HG03066 (cell line): Measurements from ENCODE around the gene HCK.
"Not testable (repeated sequence)": the region's sequence is repeated elsewhere in the genome, so short reads cannot be mapped to it uniquely, and the experiment has no call there.

Source experiments
- ATAC-seq: cut with Tn5 transposase; IDR thresholded peaks from one replicate; pipeline ENCODE4 v1.9.1; 2021; ENCODE audit warnings: low read depth; ENCODE audit not compliant: unreplicated experiment

The HCK gene

GRCh38 chr20:32028647-32029372 is 23.2 kb upstream of the HCK start:
- no peak for ATAC-seq

- ATAC-seq, result no peak
Observed at GRCh38 chr20:32029561-32029960, 22.5 kb upstream of the HCK start.

GRCh38 chr20:32031007-32031958 is 20.8 kb upstream of the HCK start:
- no peak for ATAC-seq

- ATAC-seq, result no peak
Observed at GRCh38 chr20:32033316-32033715, 18.7 kb upstream of the HCK start.

DNA sequence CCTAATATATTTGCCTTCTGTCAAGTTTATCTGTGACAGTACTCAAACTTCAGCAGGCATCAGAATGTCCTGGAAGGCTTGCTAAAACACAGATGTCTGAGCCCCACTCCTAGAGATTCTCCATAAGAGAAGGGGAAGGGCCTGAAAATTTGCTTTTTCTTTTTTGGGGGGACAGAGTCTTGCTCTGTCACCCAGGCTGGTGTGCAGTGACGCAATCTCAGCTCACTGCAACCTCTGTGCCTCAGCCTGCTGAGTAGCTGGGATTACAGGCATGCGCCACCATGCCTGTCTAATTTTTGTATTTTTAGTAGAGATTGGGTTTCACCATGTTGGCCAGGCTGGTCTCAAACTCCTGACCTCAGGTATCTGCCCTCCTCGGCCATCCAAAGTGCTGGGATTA is 18.3 kb upstream of the HCK start:
- ATAC-seq, result not testable (repeated sequence)

GRCh38 chr20:32034581-32035425 is 17.2 kb upstream of the HCK start:
- ATAC-seq, result no peak

DNA sequence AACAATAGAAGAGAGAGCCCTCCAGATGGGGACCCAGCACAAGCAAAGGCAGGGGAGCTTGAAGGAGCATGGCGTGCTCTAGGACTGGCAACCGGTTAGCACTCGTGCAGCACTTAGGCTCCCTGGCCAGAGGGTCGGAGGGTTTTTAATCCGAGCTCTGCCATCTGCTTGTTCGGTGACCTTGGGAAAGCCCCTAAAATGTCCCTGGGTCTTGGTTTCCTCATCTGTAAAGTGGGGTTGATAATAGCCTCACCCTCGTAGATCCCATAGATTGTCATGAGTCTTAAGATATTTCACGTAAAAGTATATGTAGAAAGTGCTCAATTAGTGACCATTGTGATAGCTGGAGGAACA is 16.6 kb upstream of the HCK start:
- ATAC-seq, result no peak

GRCh38 chr20:32036252-32036651 is 15.8 kb upstream of the HCK start:
- ATAC-seq, result no peak

DNA sequence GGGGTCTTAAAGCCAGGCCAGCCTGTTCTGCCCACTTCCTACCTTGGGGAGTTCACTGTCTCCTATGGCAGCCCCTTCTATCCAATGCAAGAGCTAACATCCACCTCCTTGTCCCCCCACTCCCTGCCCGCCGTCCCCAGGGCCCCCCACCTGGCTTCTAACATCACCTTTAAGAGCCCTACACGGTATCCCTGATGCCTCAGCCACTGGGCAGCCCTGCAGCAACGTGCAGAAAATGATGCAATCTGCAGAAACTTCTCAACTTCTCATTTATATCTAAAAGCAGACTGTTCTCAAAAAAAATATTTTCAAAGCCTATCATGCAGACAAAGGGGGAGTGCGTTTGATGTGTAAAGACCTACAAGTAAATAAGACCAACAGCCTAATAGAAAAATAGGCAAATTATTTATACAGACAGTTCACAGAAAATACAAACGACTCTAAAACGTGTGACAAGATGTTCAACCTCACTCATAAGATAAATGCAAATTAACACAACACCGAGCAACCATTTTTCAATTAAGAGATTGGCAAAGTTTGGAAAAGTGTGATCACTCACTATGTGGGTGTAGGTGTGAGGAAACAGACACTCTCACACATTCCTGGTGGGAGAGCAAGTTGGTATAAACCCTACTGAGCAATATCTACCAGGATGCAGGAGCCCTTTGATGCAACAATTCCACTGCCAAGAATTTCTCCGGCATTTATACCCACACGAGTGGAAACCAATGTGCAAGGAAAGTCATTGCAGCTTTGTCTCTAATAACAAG is 15.1 kb upstream of the HCK start:
- ATAC-seq, result no peak

DNA sequence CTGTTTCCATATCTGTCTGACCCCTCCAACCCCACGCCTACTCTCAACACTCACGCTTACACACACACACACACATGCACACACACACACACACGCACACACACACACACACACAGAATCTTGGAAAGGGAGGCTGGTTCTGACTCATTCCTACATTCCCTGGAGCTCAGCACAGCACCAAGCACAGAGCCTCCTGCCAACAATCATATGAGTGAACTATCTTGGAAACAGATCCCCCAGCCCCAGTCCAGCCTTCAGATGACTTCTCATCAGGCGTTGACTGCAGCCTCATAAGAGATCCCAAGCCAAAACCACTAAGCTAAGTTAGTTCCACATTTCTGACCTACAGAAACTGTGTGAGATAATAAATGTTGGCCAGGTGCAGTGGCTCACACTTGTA is 14.1 kb upstream of the HCK start:
- ATAC-seq, result no peak

- no peak for ATAC-seq
Observed at GRCh38 chr20:32040142-32040953, 11.7 kb upstream of the HCK start.

DNA sequence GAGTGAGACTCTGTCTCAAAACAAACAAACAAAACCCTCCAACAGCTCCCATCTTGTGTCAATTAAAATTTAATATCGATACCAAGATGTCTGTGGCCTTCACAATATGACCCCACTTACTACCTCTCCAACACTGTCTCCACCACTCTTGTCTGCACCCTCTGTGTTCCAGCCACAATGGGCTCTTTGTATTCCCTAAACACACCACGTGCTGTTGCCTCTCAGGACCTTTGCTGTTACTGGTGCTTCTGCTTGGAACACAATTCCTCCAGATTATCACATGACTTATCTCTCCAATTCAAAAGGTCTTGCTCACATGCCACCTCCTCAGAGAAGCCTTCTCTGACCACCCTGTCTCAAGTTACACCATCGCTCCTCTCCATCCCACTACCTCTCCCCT is 6.0 kb upstream of the HCK start:
- no peak for ATAC-seq

DNA sequence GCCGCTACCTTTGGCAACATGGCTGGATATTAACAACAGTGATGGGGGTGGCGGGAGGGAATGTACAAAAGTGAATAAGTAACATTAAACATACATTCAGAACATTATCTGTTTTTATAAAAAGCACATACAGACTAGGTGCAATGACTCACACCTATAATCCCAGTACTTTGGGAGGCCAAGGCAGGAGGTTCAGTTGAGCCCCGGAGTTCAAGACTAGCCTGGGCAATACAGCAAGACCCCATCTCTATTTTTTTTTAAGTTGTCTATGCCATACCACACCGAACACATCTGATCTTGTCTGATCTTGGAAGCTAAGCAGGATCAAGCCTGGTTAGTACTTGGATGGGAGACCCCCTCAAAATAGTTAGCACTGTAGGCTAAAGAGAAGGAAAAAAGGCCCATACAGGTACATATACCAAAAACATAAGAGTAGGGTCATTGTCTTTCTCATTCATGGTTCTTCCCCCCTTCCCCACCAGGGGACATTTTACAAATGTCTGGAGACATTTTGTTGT is 1.7 kb upstream of the HCK start:
- ATAC-seq, result no peak

DNA sequence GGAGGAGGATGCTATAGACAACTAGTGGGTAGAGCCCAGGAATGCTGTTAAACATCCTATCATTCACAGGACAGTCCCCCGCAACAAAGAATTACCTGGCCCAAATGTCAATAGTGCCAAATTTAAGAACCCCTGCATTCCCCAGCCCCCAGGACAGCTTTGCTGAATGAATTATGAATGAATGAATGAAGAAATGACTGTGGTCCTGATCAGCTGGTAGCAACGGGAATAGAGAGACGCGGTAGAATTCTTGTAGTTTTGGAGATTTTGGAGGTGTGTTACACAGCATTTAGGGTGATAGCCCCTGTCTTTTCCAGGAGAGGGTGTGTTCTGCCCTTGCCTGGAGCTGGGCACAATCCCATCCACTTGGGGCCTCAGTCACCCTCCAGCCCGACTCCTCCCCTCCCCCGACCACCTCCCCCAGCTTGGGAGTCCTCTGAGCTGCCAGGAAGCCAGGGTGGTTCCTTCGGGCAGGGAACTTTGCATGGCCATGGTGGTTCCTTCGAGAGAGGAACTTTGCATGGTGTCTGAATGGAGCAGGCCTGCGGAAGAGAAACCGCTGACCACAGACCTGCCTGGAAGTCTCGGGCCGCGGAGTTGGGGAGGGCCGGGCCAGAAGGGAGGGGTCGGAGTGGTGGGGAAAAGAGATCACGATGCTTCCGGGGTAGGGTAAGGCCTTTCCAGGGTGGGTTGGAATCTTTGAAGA is 1.0 kb upstream of the HCK start:
- ATAC-seq, result no peak

GRCh38 chr20:32051720-32052089 is 337 bp upstream of the HCK start:
- no peak for ATAC-seq

DNA sequence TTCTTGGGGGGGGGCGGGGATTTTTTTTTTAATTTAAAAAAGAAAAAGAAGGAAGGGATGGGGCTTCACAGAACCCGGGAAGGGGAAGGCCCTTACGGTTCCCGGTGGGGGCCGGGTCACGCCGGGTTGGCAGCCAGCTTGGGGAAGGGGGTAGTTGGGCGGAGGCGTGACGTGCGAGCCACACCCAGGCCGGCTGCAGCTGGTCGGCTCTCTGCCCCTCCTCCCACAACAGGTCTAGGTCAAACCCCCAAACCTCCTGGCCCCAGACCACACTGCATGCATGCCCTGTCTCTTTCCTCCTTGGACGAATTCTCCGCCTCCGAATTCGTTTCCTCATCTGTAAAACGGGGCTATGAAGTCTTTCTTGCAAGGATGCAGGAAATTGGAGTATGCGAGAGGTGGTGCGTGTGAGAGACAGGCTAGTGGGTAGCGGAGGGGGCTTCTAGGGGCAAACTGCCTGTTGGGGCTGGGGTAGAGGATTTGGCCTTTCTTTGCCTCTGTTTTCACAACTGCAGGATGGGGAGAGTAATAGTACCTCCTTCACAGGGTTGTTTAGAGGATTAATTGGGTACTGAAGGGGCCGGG is 828 bp downstream of the HCK start:
- ATAC-seq, result no peak

- no peak for ATAC-seq
Observed at GRCh38 chr20:32053648-32054047, 1.6 kb downstream of the HCK start.

DNA sequence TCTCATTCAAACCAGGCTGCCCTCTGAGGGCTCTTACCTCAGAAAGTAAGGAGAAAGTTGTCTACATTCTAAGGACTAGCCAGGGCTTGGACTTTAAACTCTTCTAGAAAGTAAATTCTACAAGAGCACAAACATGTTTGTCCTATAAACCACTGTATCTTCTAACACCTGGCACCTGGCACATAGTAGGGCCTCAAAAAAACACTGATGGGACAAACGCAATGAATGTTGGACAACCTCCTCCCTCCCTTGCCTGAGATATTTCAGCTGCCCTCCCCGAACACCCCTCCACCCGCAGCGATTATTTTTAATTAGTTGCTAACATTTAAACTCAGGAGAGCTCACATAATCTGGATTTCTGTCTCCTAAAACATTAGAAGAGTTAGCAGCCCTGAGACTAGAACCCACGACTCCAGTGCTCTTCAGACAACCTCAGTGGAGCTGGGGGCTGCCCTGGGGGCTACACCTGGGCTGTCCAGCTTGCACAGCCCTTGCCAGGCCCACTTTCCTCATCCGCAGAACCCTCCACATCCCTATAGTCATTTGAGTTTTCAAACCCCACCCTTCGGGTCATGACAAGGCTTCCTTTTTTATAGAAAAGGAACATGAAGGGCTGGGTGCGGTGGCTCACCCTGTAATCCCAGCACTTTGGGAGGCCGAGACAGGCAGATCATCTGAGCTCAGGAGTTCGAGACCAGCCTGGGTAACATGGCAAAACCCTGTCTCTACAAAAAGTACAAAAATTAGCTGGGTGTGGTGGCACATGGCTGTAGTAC is 4.9 kb downstream of the HCK start:
- ATAC-seq, result no peak
